Measurements from ENCODE around the gene HCST. TPM values are rescaled to one million over a fixed set of nuclear protein-coding genes. Genes with fewer than 3 reads are reported as not detected.

HCST gene
- total and polyA plus RNA-seq, 12 donors, result 2.8 to 97.2 (median 10.5) TPM; not detected in 1

- no peaks in the 10 kb centered on the region for H3K9me3 ChIP-seq (replicated peaks in 1 of 3)
- 65 to 71% (median 69%) methylated on average over 11 to 14 of the region's 14 CpGs for WGBS, 4 donors
- intact Hi-C loops (cut with DNase I), result loop anchor here (5.0 to 10.0 kb wide), 2 partner anchors 50 to 243 kb away; no protein-coding TSS in a partner anchor
- no peak for DNase-seq
- H3K36me3 ChIP-seq (replicated peaks in 1 of 2), result peaks cover 0 to 6% of the 10 kb centered on the region in 2 donors
- TF ChIP-seq POLR2A (IDR thresholded peaks at IDR 0.05), result no peak
- no peak for TF ChIP-seq CTCF (IDR thresholded peaks at IDR 0.05)
- H3K27me3 ChIP-seq, result no peaks in the 10 kb centered on the region
- no peak overlapping the region for H3K27ac ChIP-seq
- H3K4me1 ChIP-seq (replicated peaks in 1 of 2), result peaks cover 17 to 23% of the 10 kb centered on the region in 2 donors
- H3K4me3 ChIP-seq, result peak overlapping the region in 1 of 4 donors; percentile 96
Observed at GRCh38 chr19:35937345-35938281, 35.3 kb downstream of the HCST start.

- WGBS, 4 donors, result 78 to 83% (median 82%) methylated on average over 13 of the region's 13 CpGs
- intact Hi-C loops (cut with DNase I), result loop anchor here (5.0 to 10.0 kb wide), 2 partner anchors 51 to 244 kb away; no protein-coding TSS in a partner anchor
- H3K4me3 ChIP-seq, result peak overlapping the region in 1 of 4 donors; percentile 96
- no peaks in the 10 kb centered on the region for H3K27me3 ChIP-seq
- DNase-seq, result no peak
- TF ChIP-seq CTCF (IDR thresholded peaks at IDR 0.05) (no peak), POLR2A (IDR thresholded peaks at IDR 0.05) (no peak)
- H3K36me3 ChIP-seq (replicated peaks in 1 of 2), result peaks cover 0 to 6% of the 10 kb centered on the region in 2 donors
- H3K4me1 ChIP-seq (replicated peaks in 1 of 2), result peaks cover 17 to 23% of the 10 kb centered on the region in 2 donors
- H3K9me3 ChIP-seq (replicated peaks in 1 of 3), result no peaks in the 10 kb centered on the region
- H3K27ac ChIP-seq, result no peak overlapping the region
Observed at GRCh38 chr19:35938282-35939224, 36.2 kb downstream of the HCST start.

GRCh38 chr19:35939307-35940077, 37.2 kb downstream of the HCST start:
- Histone ChIP-seq H3K36me3 (replicated peaks in 1 of 2) (peaks cover 0 to 6% of the 10 kb centered on the region in 2 donors), H3K9me3 (replicated peaks in 1 of 3) (no peaks in the 10 kb centered on the region), H3K4me1 (replicated peaks in 1 of 2) (peaks cover 17 to 23% of the 10 kb centered on the region in 2 donors), H3K27me3 (no peaks in the 10 kb centered on the region), H3K4me3 (no peak overlapping the region), H3K27ac (no peak overlapping the region)
- no peak for DNase-seq
- TF ChIP-seq CTCF (IDR thresholded peaks at IDR 0.05) (no peak), POLR2A (IDR thresholded peaks at IDR 0.05) (no peak)
- 88 to 96% (median 93%) methylated on average over 23 to 55 of the region's 55 CpGs for WGBS, 4 donors
- intact Hi-C loops (cut with DNase I), result loop anchor here (5.0 to 10.0 kb wide), 2 partner anchors 52 to 245 kb away; no protein-coding TSS in a partner anchor
